ENCODE results near the gene DQX1.

Gene DQX1

GRCh38 chr2:74515271-74515980 lies 10.6 kb downstream of the DQX1 start:
- Mint-ChIP-seq H3K27ac (no peak overlapping the region), H3K36me3 (ENCODE audit: low read depth) (no peaks in the 10 kb centered on the region), H3K4me1 (peaks cover 15% of the 10 kb centered on the region), H3K9me3 (peaks cover 14% of the 10 kb centered on the region), H3K4me3 (peak overlapping the region; percentile 51), H3K27me3 (ENCODE audit: low read depth, poor library complexity) (peaks cover 100% of the 10 kb centered on the region)
- TF ChIP-seq CTCF (IDR thresholded peaks at IDR 0.05) = no peak
- DNase-seq = peak; percentile 46

- Mint-ChIP-seq H3K27me3 (ENCODE audit: low read depth, poor library complexity) (peaks cover 100% of the 10 kb centered on the region), H3K36me3 (ENCODE audit: low read depth) (no peaks in the 10 kb centered on the region), H3K27ac (no peak within 1 kb of the TSS), H3K4me1 (peaks cover 15% of the 10 kb centered on the region), H3K4me3 (peak within 1 kb of the TSS; percentile 51), H3K9me3 (peaks cover 14% of the 10 kb centered on the region)
- DNase-seq = peak; percentile 44
- no peak for TF ChIP-seq CTCF (IDR thresholded peaks at IDR 0.05)
Measured at GRCh38 chr2:74514368-74515270, 11.4 kb downstream of the DQX1 start, which contains the start of gene TLX2. TSS of gene TLX2 (plus strand) at chr2:74514450. CDS start at chr2:74514807, 357 bp downstream.

- Mint-ChIP-seq H3K27me3 (ENCODE audit: low read depth, poor library complexity) (peaks cover 100% of the 10 kb centered on the region), H3K36me3 (ENCODE audit: low read depth) (no peaks in the 10 kb centered on the region), H3K4me3 (peak overlapping the region; percentile 49), H3K9me3 (peaks cover 14% of the 10 kb centered on the region), H3K27ac (no peak overlapping the region), H3K4me1 (peaks cover 15% of the 10 kb centered on the region)
- TF ChIP-seq CTCF (IDR thresholded peaks at IDR 0.05) = no peak
- peak; percentile 26 for DNase-seq
Measured at GRCh38 chr2:74513605-74514367, 12.2 kb downstream of the DQX1 start.

- Mint-ChIP-seq H3K27ac (peak overlapping the region; percentile 75), H3K9me3 (peaks cover 14% of the 10 kb centered on the region), H3K4me1 (peaks cover 23% of the 10 kb centered on the region), H3K4me3 (peak overlapping the region; percentile 62), H3K27me3 (ENCODE audit: low read depth, poor library complexity) (peaks cover 100% of the 10 kb centered on the region), H3K36me3 (ENCODE audit: low read depth) (no peaks in the 10 kb centered on the region)
- DNase-seq = peak; percentile 60
- TF ChIP-seq CTCF (IDR thresholded peaks at IDR 0.05) = no peak
Measured at GRCh38 chr2:74512744-74513604, 13.1 kb downstream of the DQX1 start.
